Measurements from ENCODE around the gene HK1. TPM values are rescaled to one million over a fixed set of nuclear protein-coding genes. Genes with fewer than 3 reads are reported as not detected.

The HK1 gene
- polyA plus RNA-seq, 1 experiment, result 47.5 TPM

GRCh38 chr10:69400936-69401335 lies 122.6 kb downstream of the HK1 start:
- ChIA-PET POLR2A (no interaction called here), CTCF (no interaction called here)
- no peak for TF ChIP-seq CTCF (IDR thresholded peaks at IDR 0.05; ENCODE audit: insufficient read depth, low read depth, low read length)
- H3K36me3 ChIP-seq (ENCODE audit: control insufficient read depth, insufficient read depth, low read length), result peaks cover 24% of the 10 kb centered on the region
- no peaks in the 10 kb centered on the region for H3K27me3 ChIP-seq (ENCODE audit: control insufficient read depth, insufficient read depth, low read length)
- DNase-seq (ENCODE audit: low read depth), result no peak
- H3K4me3 ChIP-seq (ENCODE audit: low read depth, low read length), result no peak overlapping the region

DNA sequence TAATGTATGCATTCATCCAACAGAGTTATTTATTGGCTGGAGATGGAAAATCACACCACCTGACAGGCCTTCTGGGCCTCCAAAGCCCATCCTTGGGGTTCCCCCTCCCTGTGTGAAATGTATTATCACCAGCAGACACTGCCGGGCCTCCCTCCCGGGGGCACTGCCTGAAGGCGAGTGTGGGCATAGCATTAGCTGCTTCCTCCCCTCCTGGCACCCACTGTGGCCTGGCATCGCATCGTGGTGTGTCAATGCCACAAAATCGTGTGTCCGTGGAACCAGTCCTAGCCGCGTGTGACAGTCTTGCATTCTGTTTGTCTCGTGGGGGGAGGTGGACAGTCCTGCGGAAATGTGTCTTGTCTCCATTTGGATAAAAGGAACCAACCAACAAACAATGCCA lies 123.1 kb downstream of the HK1 start:
- no peak overlapping the region for H3K4me3 ChIP-seq (ENCODE audit: low read depth, low read length)
- no peak for TF ChIP-seq CTCF (IDR thresholded peaks at IDR 0.05; ENCODE audit: insufficient read depth, low read depth, low read length)
- no peak for DNase-seq (ENCODE audit: low read depth)
- no peaks in the 10 kb centered on the region for H3K27me3 ChIP-seq (ENCODE audit: control insufficient read depth, insufficient read depth, low read length)
- peaks cover 24% of the 10 kb centered on the region for H3K36me3 ChIP-seq (ENCODE audit: control insufficient read depth, insufficient read depth, low read length)
- CTCF ChIA-PET, result no interaction called here
- POLR2A ChIA-PET, result no interaction called here

DNA sequence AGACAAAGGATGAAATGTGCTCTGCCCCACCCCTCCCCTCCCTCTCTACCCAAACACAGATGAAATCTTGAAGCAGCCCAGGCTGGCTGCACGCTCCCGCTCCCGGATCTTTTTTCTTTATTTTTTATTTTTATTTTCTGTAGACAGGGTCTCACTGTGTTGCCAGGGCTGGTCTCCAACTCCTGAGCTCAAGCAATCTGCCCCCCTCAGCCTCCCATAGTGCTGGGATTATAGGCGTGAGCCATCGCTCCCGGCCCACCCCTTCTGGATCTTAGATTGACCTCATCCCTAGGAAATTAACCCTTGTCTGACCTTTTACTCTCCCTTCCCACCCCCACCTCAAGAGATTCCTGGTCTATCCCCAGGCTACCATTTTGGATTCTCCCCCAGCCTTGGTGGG lies 124.1 kb downstream of the HK1 start:
- H3K4me3 ChIP-seq (ENCODE audit: low read depth, low read length), result no peak overlapping the region
- H3K36me3 ChIP-seq (ENCODE audit: control insufficient read depth, insufficient read depth, low read length), result peaks cover 21% of the 10 kb centered on the region
- TF ChIP-seq CTCF (IDR thresholded peaks at IDR 0.05; ENCODE audit: insufficient read depth, low read depth, low read length), result no peak
- POLR2A ChIA-PET, result no interaction called here
- DNase-seq (ENCODE audit: low read depth), result no peak
- CTCF ChIA-PET, result interaction anchor here (0.7 kb wide), 1 partner anchor 165 kb away, joined by 3 read pairs; no protein-coding TSS in a partner anchor
- H3K27me3 ChIP-seq (ENCODE audit: control insufficient read depth, insufficient read depth, low read length), result no peaks in the 10 kb centered on the region

DNA sequence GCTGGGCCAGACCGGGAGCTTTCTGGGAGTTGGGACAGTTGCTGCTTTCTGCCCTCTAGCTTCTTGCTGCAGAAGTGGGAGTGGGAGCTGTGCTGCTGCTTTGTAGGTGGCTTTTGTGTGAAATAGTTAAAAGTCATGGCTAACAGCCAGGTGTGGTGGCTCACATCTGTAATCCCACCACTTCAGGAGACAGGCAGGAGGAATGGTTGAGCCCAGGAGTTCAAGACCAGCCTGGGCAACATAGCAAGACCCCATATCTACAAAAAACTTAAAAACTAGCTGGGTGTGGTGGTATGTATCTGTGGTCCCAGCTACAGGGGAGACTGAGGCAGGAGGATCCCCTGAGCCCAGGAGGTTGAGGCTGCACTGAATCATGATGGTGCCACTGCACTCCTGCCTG lies 124.8 kb downstream of the HK1 start:
- ChIA-PET CTCF (interaction anchor here (0.6 to 2.2 kb wide), 5 partner anchors 10 to 165 kb away, joined by 3 to 13 read pairs (median 3); no protein-coding TSS in a partner anchor), POLR2A (no interaction called here)
- Histone ChIP-seq H3K4me3 (ENCODE audit: low read depth, low read length) (no peak overlapping the region), H3K36me3 (ENCODE audit: control insufficient read depth, insufficient read depth, low read length) (peaks cover 21% of the 10 kb centered on the region), H3K27me3 (ENCODE audit: control insufficient read depth, insufficient read depth, low read length) (no peaks in the 10 kb centered on the region)
- no peak for DNase-seq (ENCODE audit: low read depth)
- TF ChIP-seq CTCF (IDR thresholded peaks at IDR 0.05; ENCODE audit: insufficient read depth, low read depth, low read length), result no peak

DNA sequence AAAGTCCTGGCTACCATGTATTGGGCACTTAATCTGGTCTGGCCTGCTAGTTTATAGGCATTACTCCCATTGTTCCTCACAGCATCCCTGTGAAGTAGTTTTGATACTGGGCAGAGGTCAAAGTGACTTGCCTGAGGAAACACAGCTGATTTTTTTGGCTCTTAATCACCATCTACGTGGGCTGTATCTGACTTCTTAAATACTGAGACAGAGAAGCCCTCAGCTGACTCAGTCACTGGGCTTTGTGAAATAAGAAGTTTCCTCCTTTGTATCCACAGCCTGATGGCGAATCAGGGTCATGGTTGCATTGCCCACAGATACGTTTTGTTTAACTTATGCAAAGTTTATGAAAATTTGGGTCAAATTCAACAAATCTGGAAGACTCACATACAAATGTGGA lies 125.2 kb downstream of the HK1 start:
- no peak overlapping the region for H3K4me3 ChIP-seq (ENCODE audit: low read depth, low read length)
- peaks cover 20% of the 10 kb centered on the region for H3K36me3 ChIP-seq (ENCODE audit: control insufficient read depth, insufficient read depth, low read length)
- POLR2A ChIA-PET, result no interaction called here
- CTCF ChIA-PET, result interaction anchor here (0.6 to 2.2 kb wide), 5 partner anchors 10 to 166 kb away, joined by 3 to 13 read pairs (median 3); no protein-coding TSS in a partner anchor
- TF ChIP-seq CTCF (IDR thresholded peaks at IDR 0.05; ENCODE audit: insufficient read depth, low read depth, low read length), result no peak
- DNase-seq (ENCODE audit: low read depth), result no peak
- no peaks in the 10 kb centered on the region for H3K27me3 ChIP-seq (ENCODE audit: control insufficient read depth, insufficient read depth, low read length)

Measured in BJ (cell line).